ENCODE measurements around the gene CMSS1. TPM values are rescaled to one million over a fixed set of nuclear protein-coding genes. Genes with fewer than 3 reads are reported as not detected.

Gene CMSS1
- total RNA-seq, 1 donor from 2014 or later: 36.9 TPM

DNA sequence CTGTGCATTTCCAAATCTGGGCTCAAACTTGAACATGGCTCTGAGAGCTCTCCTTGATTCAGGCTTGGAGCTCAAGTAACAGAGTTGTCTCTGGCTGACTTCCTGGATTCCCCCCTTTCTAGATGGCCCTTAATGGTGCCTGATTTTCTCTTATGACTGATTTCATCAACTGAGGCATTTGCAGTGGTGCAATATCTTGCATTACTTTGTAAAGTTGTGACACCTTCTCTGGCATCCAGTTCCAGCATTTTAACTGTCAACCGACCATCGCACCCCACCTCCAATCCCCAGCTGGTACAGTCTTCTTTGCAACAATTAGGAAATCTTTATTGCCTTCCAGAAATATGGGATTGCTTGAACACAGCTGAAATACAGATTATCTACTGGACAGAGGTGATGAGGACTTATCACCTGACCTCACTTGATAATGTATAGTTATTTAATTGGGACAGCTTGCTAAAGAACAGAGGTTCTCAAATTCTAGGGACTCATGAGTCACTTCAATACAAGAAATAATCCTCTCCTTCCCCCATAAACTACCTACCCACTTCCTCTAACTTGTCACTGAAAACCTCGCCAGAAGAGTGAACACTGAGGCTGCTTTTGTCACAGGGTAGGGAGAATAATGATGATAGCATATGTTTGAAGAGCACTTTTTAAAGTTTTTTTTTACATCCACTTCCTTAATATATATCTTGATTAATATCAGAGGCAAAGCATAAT, 254.8 kb downstream of the CMSS1 start:
- ATAC-seq (ENCODE audit: poor library complexity) (no peak), DNase-seq (no peak)
- intact Hi-C loops (cut with DNase I): loop anchor here (2.0 kb wide), 1 partner anchor 182 kb away; no protein-coding TSS in a partner anchor

- no peak for DNase-seq
- intact Hi-C loops (cut with DNase I): loop anchor here (2.0 kb wide), 1 partner anchor 182 kb away; no protein-coding TSS in a partner anchor
- ATAC-seq (ENCODE audit: poor library complexity): no peak
Observed at GRCh38 chr3:100073049-100073713, 255.5 kb downstream of the CMSS1 start.

GRCh38 chr3:100073714-100074307, 256.1 kb downstream of the CMSS1 start:
- DNase-seq (peak; percentile 40), ATAC-seq (ENCODE audit: poor library complexity) (peak; percentile 57)
- intact Hi-C loops (cut with DNase I): loop anchor here (2.0 kb wide), 1 partner anchor 181 kb away; no protein-coding TSS in a partner anchor

DNA sequence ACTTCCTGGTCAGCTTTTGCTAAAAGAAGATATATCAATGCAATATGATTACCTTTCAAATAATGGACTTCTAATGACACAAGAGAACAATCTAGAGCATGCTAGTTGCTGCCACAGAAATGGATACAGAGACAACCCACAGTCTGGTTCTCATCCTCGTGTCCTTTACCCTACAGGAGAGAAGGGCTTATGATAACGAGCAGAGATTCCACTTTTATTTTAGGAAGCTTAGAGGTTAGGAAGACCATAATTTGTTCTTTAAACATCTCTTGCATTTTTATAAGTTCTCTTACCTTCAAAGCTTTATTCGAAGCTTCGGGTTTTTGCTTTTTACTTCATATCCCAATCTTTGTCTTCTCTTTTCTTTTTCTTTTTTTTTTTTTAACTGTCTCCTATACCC, 257.5 kb downstream of the CMSS1 start:
- intact Hi-C loops (cut with DNase I): no loop called here
- ATAC-seq (ENCODE audit: poor library complexity) (no peak), DNase-seq (no peak)

DNA sequence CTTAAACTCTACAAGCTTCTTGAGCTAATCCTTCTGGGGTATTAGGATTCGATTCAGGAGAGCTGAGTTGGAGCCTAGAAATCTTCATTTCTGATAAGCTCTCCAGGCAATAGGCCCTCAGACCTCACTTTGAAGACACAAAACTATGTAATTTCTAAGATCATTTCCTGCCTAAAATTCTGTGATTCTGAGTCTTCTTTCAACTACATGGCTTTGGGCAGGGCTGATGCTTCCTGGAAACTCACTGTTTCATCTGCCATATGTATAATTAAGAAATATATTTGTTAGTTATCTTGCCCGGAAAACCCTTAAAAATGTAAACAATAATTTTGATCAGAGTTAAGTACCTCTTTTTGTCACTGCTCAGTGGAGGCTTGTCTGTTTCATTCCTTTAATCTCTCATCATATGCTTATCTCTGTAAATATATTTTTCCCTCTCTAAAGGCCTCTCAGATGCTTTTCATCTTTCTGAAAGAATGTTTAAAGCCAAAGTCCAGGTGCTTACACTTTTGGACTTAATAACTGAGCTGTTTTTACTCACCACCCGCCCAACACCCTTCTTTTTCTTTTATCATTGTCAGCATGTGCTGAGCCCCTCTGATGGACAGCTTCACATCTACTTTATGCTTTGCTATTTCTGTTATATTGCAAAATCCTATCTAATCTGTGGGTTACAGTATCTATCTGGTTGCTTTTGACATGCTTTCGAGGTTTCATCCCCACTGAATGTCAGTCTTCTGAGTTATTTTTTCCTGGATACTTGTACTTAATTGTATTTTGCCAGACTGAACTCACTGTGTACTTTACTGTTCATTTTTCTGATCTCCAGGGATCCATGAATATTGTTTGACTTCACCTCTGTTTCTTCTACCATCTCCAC, 258.4 kb downstream of the CMSS1 start:
- intact Hi-C loops (cut with DNase I): no loop called here
- no peak for ATAC-seq (ENCODE audit: poor library complexity)
- no peak for DNase-seq

DNA sequence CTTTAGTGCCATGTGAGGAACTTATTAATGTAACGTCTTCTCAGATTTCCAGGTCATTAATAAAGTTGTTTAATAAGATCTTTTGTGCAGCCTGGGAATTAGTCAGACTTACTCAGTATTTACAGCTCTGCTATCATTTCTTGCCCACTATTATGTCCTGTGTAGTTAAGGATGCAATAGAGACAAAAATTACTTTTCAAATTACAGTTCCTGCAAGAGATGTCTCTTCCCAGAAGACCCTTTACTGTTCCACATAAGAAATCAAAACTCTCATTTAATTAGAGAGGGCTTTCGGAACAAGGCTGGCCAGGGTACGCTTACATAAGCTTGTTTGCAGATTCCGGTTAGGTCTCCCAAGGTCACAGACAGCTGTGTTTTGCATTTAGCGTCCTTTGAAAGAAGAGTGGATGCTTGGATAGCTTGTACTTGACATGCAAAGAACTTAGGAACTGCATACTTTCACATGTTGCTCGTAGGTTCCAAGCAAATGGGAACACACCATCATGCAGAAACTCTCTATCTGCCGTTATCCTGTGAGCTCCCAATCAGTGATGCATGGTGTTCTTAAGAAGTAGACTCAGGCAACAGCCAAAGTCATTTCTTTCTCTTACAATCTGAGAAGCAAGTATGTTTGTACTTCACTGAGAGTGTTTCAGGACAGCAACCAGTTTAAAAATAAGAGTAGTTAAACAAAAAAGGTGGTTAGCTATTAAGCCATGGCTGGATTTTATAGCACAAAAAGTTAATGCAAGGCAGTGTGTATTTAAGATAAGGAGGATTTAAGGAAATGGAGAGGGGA, 259.3 kb downstream of the CMSS1 start:
- peak; percentile 86 for ATAC-seq (ENCODE audit: poor library complexity)
- DNase-seq: no peak
- intact Hi-C loops (cut with DNase I): no loop called here

DNA sequence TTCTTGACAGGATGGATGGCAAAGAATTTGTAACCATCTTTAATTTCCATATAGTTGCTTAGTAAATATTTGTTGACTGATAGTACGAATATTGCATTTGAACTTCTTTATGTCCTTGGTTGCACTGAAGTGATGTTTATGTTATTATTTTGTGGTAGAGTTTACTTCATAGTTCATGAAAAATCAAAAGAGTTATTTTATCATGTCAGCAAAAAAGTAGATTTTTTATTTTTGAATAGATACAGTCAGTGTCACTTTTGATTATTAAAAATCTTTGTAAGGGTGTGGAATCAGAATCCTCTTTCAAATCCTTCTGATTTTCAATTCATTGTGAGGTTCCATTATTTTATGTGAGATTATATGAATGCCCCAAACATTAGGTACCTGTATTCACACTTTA, 261.7 kb downstream of the CMSS1 start:
- intact Hi-C loops (cut with DNase I): no loop called here
- DNase-seq: no peak
- ATAC-seq (ENCODE audit: poor library complexity): no peak

- no peak for ATAC-seq (ENCODE audit: poor library complexity)
- intact Hi-C loops (cut with DNase I): no loop called here
Observed at GRCh38 chr3:100080573-100080972, 262.9 kb downstream of the CMSS1 start.

DNA sequence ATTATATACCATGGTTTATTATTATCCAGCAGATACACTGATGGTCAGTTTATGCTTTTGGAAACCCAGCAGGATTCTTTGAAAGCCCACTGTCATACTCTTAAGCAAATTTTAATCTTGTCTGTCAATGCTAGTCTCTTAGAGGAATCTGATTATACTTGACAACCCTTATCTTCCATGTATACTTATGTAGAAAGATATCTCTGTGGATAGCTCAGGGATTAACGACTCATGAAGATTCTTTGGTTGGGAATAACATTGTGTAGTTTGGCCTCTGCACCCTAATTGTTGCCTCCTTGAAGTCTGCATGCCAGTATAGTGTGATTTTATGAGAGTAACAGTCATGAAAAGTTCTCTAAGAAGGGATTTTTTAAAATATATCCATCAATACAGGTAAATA, 263.6 kb downstream of the CMSS1 start:
- no peak for ATAC-seq (ENCODE audit: poor library complexity)
- no peak for DNase-seq
- intact Hi-C loops (cut with DNase I): no loop called here

More at GRCh38 chr3:100080573-100080972, 262.9 kb downstream of the CMSS1 start:
- DNase-seq: no peak

DNA sequence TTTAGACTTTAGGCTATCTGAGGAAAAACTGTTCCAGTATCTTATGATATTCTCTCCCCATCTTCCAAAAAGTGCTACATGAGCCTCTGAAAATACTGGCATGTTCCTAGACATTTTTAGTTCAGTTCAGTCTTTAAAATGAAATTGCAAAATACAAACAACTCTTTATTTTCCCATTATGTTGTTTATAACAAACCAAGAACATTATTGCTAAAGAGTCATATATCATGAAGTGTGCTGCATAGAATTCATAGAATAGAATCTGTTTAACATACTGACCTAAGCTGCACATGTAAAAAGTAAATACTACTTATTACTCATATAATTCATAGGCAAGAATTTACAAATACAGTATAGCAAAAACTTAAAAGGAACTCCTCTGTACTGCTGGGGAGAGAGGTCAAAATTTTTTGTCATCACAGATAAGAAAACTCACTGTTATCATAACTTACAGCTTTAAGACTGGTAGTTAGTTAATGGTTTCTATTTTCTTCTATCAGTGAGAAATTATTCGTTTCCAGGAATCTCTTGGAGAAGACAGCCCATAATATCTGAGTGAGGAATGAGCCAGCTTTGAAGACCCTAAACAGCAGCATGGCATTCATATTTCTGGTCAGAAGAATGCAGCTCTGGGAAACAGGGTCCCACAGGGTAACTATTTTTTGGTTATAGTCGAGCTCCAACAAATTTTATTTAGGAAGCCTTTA, 264.5 kb downstream of the CMSS1 start:
- DNase-seq (no peak), ATAC-seq (ENCODE audit: poor library complexity) (no peak)
- intact Hi-C loops (cut with DNase I): no loop called here

DNA sequence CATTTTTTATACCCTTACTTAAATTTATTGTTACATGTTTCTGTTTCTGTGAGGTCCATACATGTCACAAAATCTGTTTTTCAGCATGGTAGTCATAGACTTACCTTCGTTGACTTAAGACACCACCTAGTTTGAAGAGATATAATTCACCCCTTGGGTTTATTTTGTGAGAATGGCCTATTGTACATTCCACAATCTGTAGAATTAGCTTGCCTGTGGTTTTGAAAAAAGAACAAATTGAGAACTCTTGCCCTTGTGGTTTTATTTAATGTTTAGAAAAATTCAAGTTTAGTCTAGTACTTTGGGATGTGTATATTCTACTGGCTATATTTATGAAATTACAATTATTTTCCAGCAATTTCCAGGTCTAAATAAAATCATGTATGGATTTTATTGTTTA, 265.1 kb downstream of the CMSS1 start:
- no peak for DNase-seq
- intact Hi-C loops (cut with DNase I): no loop called here
- ATAC-seq (ENCODE audit: poor library complexity): no peak

GRCh38 chr3:100083209-100083608, 265.5 kb downstream of the CMSS1 start:
- intact Hi-C loops (cut with DNase I): no loop called here
- no peak for DNase-seq

GRCh38 chr3:100084100-100084806, 266.6 kb downstream of the CMSS1 start:
- DNase-seq (no peak), ATAC-seq (ENCODE audit: poor library complexity) (no peak)
- intact Hi-C loops (cut with DNase I): no loop called here

More at GRCh38 chr3:100083209-100083608, 265.5 kb downstream of the CMSS1 start:
- ATAC-seq (ENCODE audit: poor library complexity): no peak

DNA sequence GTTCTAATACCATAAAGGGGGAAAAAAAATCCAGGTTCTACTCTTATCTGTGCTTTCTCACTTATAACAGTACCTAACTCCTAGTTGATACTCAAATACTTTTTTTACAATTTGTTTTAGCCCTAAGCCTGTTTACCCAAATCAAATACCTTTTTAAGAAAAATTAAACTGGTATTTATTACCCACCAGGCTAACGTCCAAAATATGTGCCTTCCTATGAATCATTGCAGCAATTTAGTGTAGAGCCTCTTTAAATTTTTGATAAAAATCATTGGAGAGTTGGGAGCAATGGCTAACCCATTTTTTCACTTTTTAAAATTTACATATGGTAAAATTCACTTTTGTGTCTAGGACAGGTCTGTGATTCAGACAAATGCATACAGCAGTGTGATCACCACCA, 268.7 kb downstream of the CMSS1 start:
- intact Hi-C loops (cut with DNase I): no loop called here
- DNase-seq (no peak), ATAC-seq (ENCODE audit: poor library complexity) (no peak)

- intact Hi-C loops (cut with DNase I): no loop called here
- no peak for DNase-seq
- no peak for ATAC-seq (ENCODE audit: poor library complexity)
Observed at GRCh38 chr3:100087198-100087597, 269.5 kb downstream of the CMSS1 start.

GRCh38 chr3:100088735-100089368, 271.2 kb downstream of the CMSS1 start:
- no peak for ATAC-seq (ENCODE audit: poor library complexity)
- DNase-seq: no peak
- intact Hi-C loops (cut with DNase I): no loop called here

All from Right ventricle myocardium superior (tissue), 1 donor.